ENCODE data around the gene EGF. TPM values are rescaled to one million over a fixed set of nuclear protein-coding genes. Genes with fewer than 3 reads are reported as not detected.
A peak's percentile ranks its signal among the peaks of the same experiment; 100 is the strongest.

Gene EGF
- total RNA-seq, 1 experiment from 2014 or later: 26.7 TPM

DNA sequence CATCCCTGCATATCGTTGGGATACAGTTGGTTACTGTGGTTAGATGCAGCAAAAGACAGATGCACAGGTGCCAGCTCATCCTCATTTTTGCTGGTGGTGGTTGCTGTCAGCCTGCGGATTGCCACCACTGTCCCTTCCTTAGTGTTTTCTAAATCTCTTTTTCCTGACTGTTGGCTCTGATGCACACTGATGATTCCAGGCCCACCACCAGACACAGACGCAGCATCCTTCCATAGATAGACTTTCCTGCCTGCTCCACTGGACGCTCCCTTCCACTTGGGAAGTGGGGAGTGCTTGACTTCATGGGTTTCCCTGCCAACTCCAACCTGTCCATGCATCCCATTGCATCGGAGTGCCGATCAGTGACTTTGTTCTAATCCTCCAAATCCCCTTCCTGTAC lies 101.5 kb downstream of the EGF start:
- TF ChIP-seq CTCF (conservative IDR thresholded peaks at IDR 0.05; ENCODE audit: low read depth, low read length): no peak
- TF ChIP-seq EZH2 (IDR thresholded peaks at IDR 0.05; ENCODE audit: borderline replicate concordance, low read depth, low read length, poor library complexity, severe bottlenecking): no peak
- CTCF ChIA-PET: no interaction called here

DNA sequence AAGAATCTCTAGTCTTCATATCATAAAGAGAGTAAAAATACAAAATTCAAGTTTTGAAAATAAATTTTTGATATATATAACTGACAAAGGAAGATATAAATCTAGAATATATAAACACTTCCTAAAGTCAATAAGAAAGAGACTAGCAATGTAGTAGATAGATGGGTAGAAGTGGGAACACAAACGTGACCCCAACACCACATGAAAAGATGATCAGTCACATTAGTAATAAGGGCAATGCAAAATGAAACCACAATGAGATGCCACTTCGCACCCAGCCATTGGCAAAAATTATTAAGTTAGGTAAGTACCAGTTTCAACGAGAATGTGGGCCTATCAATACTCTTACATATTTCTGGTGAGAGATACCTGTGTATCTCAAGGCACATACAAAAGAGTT lies 106.5 kb downstream of the EGF start:
- intact Hi-C loops (cut with micrococcal nuclease; ENCODE audit: unreplicated experiment): no loop called here
- DNase-seq (ENCODE audit: low spot score): no peak
- Histone ChIP-seq H3K4me1 (ENCODE audit: insufficient read depth, low read length, poor library complexity, severe bottlenecking) (peaks cover 9% of the 10 kb centered on the region), H3K36me3 (ENCODE audit: insufficient read depth, low read length, poor library complexity, severe bottlenecking) (no peaks in the 10 kb centered on the region), H3K27ac (ENCODE audit: low read depth, low read length, poor library complexity, severe bottlenecking) (no peak overlapping the region), H3K9me3 (ENCODE audit: low read depth, low read length, poor library complexity, severe bottlenecking) (no peaks in the 10 kb centered on the region), H3K27me3 (replicated peaks; ENCODE audit: insufficient read depth, low read depth, low read length, poor library complexity) (no peaks in the 10 kb centered on the region), H3K4me3 (ENCODE audit: low read depth, low read length, poor library complexity, severe bottlenecking) (no peak overlapping the region)
- BruUV-seq (replicated peaks): no TSS peak
- CTCF ChIA-PET: interaction anchor here (1.1 kb wide), 1 partner anchor 490 kb away, joined by 3 read pairs; no protein-coding TSS in a partner anchor
- POLR2A ChIA-PET (ENCODE audit: low non-redundant PET): no interaction called here
- TF ChIP-seq EZH2 (IDR thresholded peaks at IDR 0.05; ENCODE audit: borderline replicate concordance, low read depth, low read length, poor library complexity, severe bottlenecking) (no peak), CTCF (conservative IDR thresholded peaks at IDR 0.05; ENCODE audit: low read depth, low read length) (no peak)

More for the DNA sequence above, 101.5 kb downstream of the EGF start:
- H3K4me1 ChIP-seq (ENCODE audit: insufficient read depth, low read length, poor library complexity, severe bottlenecking): peaks cover 6% of the 10 kb centered on the region
- no peak overlapping the region for H3K4me3 ChIP-seq (ENCODE audit: low read depth, low read length, poor library complexity, severe bottlenecking)
- BruUV-seq (replicated peaks): no TSS peak
- H3K9me3 ChIP-seq (ENCODE audit: low read depth, low read length, poor library complexity, severe bottlenecking): no peaks in the 10 kb centered on the region
- no peaks in the 10 kb centered on the region for H3K27me3 ChIP-seq (replicated peaks; ENCODE audit: insufficient read depth, low read depth, low read length, poor library complexity)
- DNase-seq (ENCODE audit: low spot score): no peak
- peaks cover 6% of the 10 kb centered on the region for H3K36me3 ChIP-seq (ENCODE audit: insufficient read depth, low read length, poor library complexity, severe bottlenecking)
- no peak overlapping the region for H3K27ac ChIP-seq (ENCODE audit: low read depth, low read length, poor library complexity, severe bottlenecking)
- POLR2A ChIA-PET (ENCODE audit: low non-redundant PET): no interaction called here
- intact Hi-C loops (cut with micrococcal nuclease; ENCODE audit: unreplicated experiment): no loop called here

DNA sequence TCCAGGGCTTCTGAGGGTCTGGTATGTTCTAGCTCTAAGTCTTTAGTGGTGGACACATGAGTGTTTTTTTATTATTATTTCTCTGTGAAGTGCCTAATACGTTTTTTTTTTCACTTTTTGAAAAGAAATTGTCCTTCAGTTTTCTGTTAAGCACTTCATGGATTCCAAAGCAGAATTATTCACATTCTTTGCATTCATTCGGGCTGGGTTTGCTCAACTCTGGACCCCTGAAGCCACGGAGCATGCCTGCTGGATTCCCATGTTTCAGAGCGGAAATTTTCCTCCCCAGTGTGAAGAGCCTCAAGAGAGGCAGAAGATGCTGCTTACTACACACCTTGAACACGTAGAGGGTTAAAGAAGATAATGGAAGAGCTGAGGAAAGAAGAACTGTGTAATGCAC lies 107.5 kb downstream of the EGF start:
- Histone ChIP-seq H3K9me3 (ENCODE audit: low read depth, low read length, poor library complexity, severe bottlenecking) (no peaks in the 10 kb centered on the region), H3K4me3 (ENCODE audit: low read depth, low read length, poor library complexity, severe bottlenecking) (peak overlapping the region; percentile 11), H3K36me3 (ENCODE audit: insufficient read depth, low read length, poor library complexity, severe bottlenecking) (no peaks in the 10 kb centered on the region), H3K27ac (ENCODE audit: low read depth, low read length, poor library complexity, severe bottlenecking) (peak overlapping the region; percentile 47), H3K4me1 (ENCODE audit: insufficient read depth, low read length, poor library complexity, severe bottlenecking) (peaks cover 9% of the 10 kb centered on the region), H3K27me3 (replicated peaks; ENCODE audit: insufficient read depth, low read depth, low read length, poor library complexity) (no peaks in the 10 kb centered on the region)
- no peak for TF ChIP-seq EZH2 (IDR thresholded peaks at IDR 0.05; ENCODE audit: borderline replicate concordance, low read depth, low read length, poor library complexity, severe bottlenecking)
- TF ChIP-seq CTCF (conservative IDR thresholded peaks at IDR 0.05; ENCODE audit: low read depth, low read length): no peak
- POLR2A ChIA-PET (ENCODE audit: low non-redundant PET): no interaction called here
- DNase-seq (ENCODE audit: low spot score): peak; percentile 34
- intact Hi-C loops (cut with micrococcal nuclease; ENCODE audit: unreplicated experiment): no loop called here
- BruUV-seq (replicated peaks): no TSS peak
- CTCF ChIA-PET: interaction anchor here (1.1 kb wide), 1 partner anchor 489 kb away, joined by 3 read pairs; no protein-coding TSS in a partner anchor

All from A673 (cell line).